ENCODE measurements around the gene TBX15.
A peak's percentile ranks its signal among the peaks of the same experiment; 100 is the strongest.
"Not testable (repeated sequence)": the region's sequence is repeated elsewhere in the genome, so short reads cannot be mapped to it uniquely, and the experiment has no call there.

TBX15 gene

GRCh38 chr1:118923319-118923718, 64.8 kb downstream of the TBX15 start:
- Histone ChIP-seq H3K9me3 (ENCODE audit: insufficient read depth, low read length) (no peaks in the 10 kb centered on the region), H3K9ac (ENCODE audit: insufficient read length, low read depth) (no peak overlapping the region), H3K27me3 (ENCODE audit: insufficient read depth, insufficient read length) (no peaks in the 10 kb centered on the region), H3K4me3 (ENCODE audit: insufficient read length, low read depth) (no peak overlapping the region), H3K4me1 (ENCODE audit: insufficient read depth, insufficient read length) (no peaks in the 10 kb centered on the region), H3K36me3 (ENCODE audit: insufficient read depth, insufficient read length, low read length) (peaks cover 22% of the 10 kb centered on the region)
- no peak for DNase-seq (ENCODE audit: low read depth, low spot score)
- TF ChIP-seq SUZ12 (IDR thresholded peaks at IDR 0.05; ENCODE audit: extremely low read depth, insufficient read depth, insufficient read length) (no peak), ZNF274 (IDR thresholded peaks at IDR 0.05; ENCODE audit: low read depth, low read length) (no peak), YY1 (IDR thresholded peaks at IDR 0.05; ENCODE audit: insufficient read depth, insufficient read length) (no peak)

DNA sequence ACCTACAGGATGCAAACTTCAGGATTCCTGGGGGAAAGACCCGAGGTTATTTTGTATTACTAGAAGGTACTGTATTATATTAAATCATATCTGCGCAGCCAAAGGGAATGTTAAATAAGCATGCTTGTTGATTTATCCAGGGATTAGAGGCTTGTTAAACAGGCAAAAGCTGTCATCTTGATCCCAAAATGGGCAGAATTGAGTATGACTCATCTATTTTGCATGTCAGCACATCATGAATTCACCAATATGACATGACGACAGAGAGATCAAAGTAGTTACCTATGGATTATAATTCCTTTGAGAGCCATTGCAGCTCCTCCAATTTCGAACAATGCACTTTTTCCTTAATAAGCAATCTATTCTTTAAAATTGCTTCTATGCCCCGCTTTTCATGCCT, 66.1 kb downstream of the TBX15 start:
- TF ChIP-seq ZNF274 (IDR thresholded peaks at IDR 0.05; ENCODE audit: low read depth, low read length), result no peak
- no peak for TF ChIP-seq SUZ12 (IDR thresholded peaks at IDR 0.05; ENCODE audit: extremely low read depth, insufficient read depth, insufficient read length)
- TF ChIP-seq YY1 (IDR thresholded peaks at IDR 0.05; ENCODE audit: insufficient read depth, insufficient read length), result no peak
- Histone ChIP-seq H3K4me1 (ENCODE audit: insufficient read depth, insufficient read length) (no peaks in the 10 kb centered on the region), H3K27me3 (ENCODE audit: insufficient read depth, insufficient read length) (no peaks in the 10 kb centered on the region), H3K9ac (ENCODE audit: insufficient read length, low read depth) (no peak overlapping the region), H3K4me3 (ENCODE audit: insufficient read length, low read depth) (no peak overlapping the region), H3K9me3 (ENCODE audit: insufficient read depth, low read length) (no peaks in the 10 kb centered on the region), H3K36me3 (ENCODE audit: insufficient read depth, insufficient read length, low read length) (peaks cover 22% of the 10 kb centered on the region)
- DNase-seq (ENCODE audit: low read depth, low spot score), result no peak

GRCh38 chr1:118920124-118920717, 67.9 kb downstream of the TBX15 start:
- H3K4me3 ChIP-seq (ENCODE audit: insufficient read length, low read depth), result no peak overlapping the region
- no peaks in the 10 kb centered on the region for H3K9me3 ChIP-seq (ENCODE audit: insufficient read depth, low read length)
- peak; percentile 46 for DNase-seq (ENCODE audit: low read depth, low spot score)
- H3K4me1 ChIP-seq (ENCODE audit: insufficient read depth, insufficient read length), result no peaks in the 10 kb centered on the region
- H3K36me3 ChIP-seq (ENCODE audit: insufficient read depth, insufficient read length, low read length), result peaks cover 15% of the 10 kb centered on the region
- H3K27me3 ChIP-seq (ENCODE audit: insufficient read depth, insufficient read length), result no peaks in the 10 kb centered on the region
- TF ChIP-seq SUZ12 (IDR thresholded peaks at IDR 0.05; ENCODE audit: extremely low read depth, insufficient read depth, insufficient read length) (no peak), ZNF274 (IDR thresholded peaks at IDR 0.05; ENCODE audit: low read depth, low read length) (no peak), YY1 (IDR thresholded peaks at IDR 0.05; ENCODE audit: insufficient read depth, insufficient read length) (no peak)
- no peak overlapping the region for H3K9ac ChIP-seq (ENCODE audit: insufficient read length, low read depth)

- no peak for DNase-seq (ENCODE audit: low read depth, low spot score)
- Histone ChIP-seq H3K9ac (ENCODE audit: insufficient read length, low read depth) (no peak overlapping the region), H3K27me3 (ENCODE audit: insufficient read depth, insufficient read length) (no peaks in the 10 kb centered on the region), H3K36me3 (ENCODE audit: insufficient read depth, insufficient read length, low read length) (peaks cover 15% of the 10 kb centered on the region), H3K4me1 (ENCODE audit: insufficient read depth, insufficient read length) (no peaks in the 10 kb centered on the region), H3K4me3 (ENCODE audit: insufficient read length, low read depth) (no peak overlapping the region), H3K9me3 (ENCODE audit: insufficient read depth, low read length) (no peaks in the 10 kb centered on the region)
- TF ChIP-seq YY1 (IDR thresholded peaks at IDR 0.05; ENCODE audit: insufficient read depth, insufficient read length) (no peak), ZNF274 (IDR thresholded peaks at IDR 0.05; ENCODE audit: low read depth, low read length) (no peak), SUZ12 (IDR thresholded peaks at IDR 0.05; ENCODE audit: extremely low read depth, insufficient read depth, insufficient read length) (no peak)
Observed at GRCh38 chr1:118918940-118919259, 69.2 kb downstream of the TBX15 start.

DNA sequence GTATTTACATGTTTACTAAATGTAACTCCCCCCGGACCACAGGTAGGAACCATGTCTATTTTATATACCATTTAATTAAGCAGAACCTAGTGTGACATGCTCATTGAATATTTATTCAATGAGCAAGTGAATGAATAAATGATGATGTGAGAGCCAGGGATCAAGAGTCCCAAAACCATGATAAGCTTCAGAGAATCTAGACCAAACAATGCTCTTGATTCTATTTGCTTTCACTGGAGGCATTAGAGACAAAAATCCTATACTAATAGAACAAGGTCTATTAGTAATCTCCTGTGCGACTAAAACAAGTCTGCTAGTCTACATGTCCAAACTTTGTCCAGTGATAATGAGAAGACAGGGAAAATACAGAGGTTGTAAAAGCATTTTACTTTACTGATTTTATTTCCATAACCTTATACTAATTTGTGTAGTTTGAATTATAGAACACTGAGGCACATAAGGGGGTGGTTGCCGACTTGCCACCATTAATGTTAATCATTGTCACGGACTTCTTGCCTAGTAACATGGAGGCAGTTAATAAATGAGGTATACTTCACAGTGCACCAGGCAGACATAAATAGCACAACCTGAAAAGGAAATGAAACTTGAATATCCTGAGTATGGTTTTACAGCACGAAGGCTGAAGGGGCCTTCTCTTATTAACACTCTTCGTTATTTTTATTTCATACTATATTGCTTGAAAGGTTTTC, 69.8 kb downstream of the TBX15 start:
- Histone ChIP-seq H3K9ac (ENCODE audit: insufficient read length, low read depth) (no peak overlapping the region), H3K9me3 (ENCODE audit: insufficient read depth, low read length) (no peaks in the 10 kb centered on the region), H3K4me3 (ENCODE audit: insufficient read length, low read depth) (no peak overlapping the region), H3K27me3 (ENCODE audit: insufficient read depth, insufficient read length) (no peaks in the 10 kb centered on the region), H3K4me1 (ENCODE audit: insufficient read depth, insufficient read length) (no peaks in the 10 kb centered on the region), H3K36me3 (ENCODE audit: insufficient read depth, insufficient read length, low read length) (peaks cover 17% of the 10 kb centered on the region)
- TF ChIP-seq ZNF274 (IDR thresholded peaks at IDR 0.05; ENCODE audit: low read depth, low read length) (no peak), YY1 (IDR thresholded peaks at IDR 0.05; ENCODE audit: insufficient read depth, insufficient read length) (no peak), SUZ12 (IDR thresholded peaks at IDR 0.05; ENCODE audit: extremely low read depth, insufficient read depth, insufficient read length) (no peak)
- no peak for DNase-seq (ENCODE audit: low read depth, low spot score)

DNA sequence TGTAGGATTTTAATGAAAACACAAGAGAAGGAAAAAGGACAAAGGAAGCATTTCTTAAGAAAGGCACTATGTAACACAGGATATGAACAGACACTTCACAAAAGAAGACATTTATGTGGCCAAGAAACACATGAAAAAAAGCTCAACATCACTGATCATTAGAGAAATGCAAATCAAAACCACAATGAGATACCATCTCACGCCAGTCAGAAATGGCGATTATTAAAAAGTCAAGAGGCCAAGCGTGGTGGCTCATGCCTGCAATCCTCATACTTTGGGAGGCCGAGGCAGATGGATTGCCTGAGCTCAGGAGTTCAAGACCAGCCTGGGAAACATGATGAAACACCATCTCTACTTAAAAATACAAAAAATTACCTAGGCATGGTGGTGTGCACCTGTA, 71.8 kb downstream of the TBX15 start:
- not testable (repeated sequence) for H3K9me3 ChIP-seq (ENCODE audit: insufficient read depth, low read length); H3K4me1 ChIP-seq (ENCODE audit: insufficient read depth, insufficient read length); H3K27me3 ChIP-seq (ENCODE audit: insufficient read depth, insufficient read length); H3K4me3 ChIP-seq (ENCODE audit: insufficient read length, low read depth); DNase-seq (ENCODE audit: low read depth, low spot score); H3K9ac ChIP-seq (ENCODE audit: insufficient read length, low read depth)
- peaks cover 12% of the 10 kb centered on the region for H3K36me3 ChIP-seq (ENCODE audit: insufficient read depth, insufficient read length, low read length)

GRCh38 chr1:118914379-118915161, 73.6 kb downstream of the TBX15 start:
- Histone ChIP-seq H3K9ac (ENCODE audit: insufficient read length, low read depth) (no peak overlapping the region), H3K27me3 (ENCODE audit: insufficient read depth, insufficient read length) (no peaks in the 10 kb centered on the region), H3K36me3 (ENCODE audit: insufficient read depth, insufficient read length, low read length) (peaks cover 18% of the 10 kb centered on the region), H3K4me3 (ENCODE audit: insufficient read length, low read depth) (no peak overlapping the region), H3K9me3 (ENCODE audit: insufficient read depth, low read length) (no peaks in the 10 kb centered on the region), H3K4me1 (ENCODE audit: insufficient read depth, insufficient read length) (no peaks in the 10 kb centered on the region)
- DNase-seq (ENCODE audit: low read depth, low spot score), result no peak
- TF ChIP-seq YY1 (IDR thresholded peaks at IDR 0.05; ENCODE audit: insufficient read depth, insufficient read length) (no peak), ZNF274 (IDR thresholded peaks at IDR 0.05; ENCODE audit: low read depth, low read length) (no peak), SUZ12 (IDR thresholded peaks at IDR 0.05; ENCODE audit: extremely low read depth, insufficient read depth, insufficient read length) (no peak)

Measured in NT2/D1 (cell line).